ENCODE measurements around the gene IMP4.
"Not testable (repeated sequence)": the region's sequence is repeated elsewhere in the genome, so short reads cannot be mapped to it uniquely, and the experiment has no call there.

IMP4 gene

GRCh38 chr2:130342533-130343275 lies at the start of gene IMP4:
Gene IMP4, plus strand, starts transcription at chr2:130342897. Its CDS starts 36 bp downstream, at chr2:130342933.
- DNase-seq: peak; percentile 97

- DNase-seq: no peak
These were observed 42.3 kb upstream of the IMP4 start for GRCh38 chr2:130300258-130300969.

GRCh38 chr2:130300970-130301348 lies 41.7 kb upstream of the IMP4 start:
- no peak for DNase-seq

- DNase-seq: no peak
These were observed 40.4 kb upstream of the IMP4 start for GRCh38 chr2:130302164-130302886.

GRCh38 chr2:130303169-130303568 lies 39.5 kb upstream of the IMP4 start:
- no peak for DNase-seq

GRCh38 chr2:130304726-130305125 lies 38.0 kb upstream of the IMP4 start:
- DNase-seq: no peak

GRCh38 chr2:130307850-130308249 lies 34.8 kb upstream of the IMP4 start:
- no peak for DNase-seq

- no peak for DNase-seq
These were observed 31.8 kb upstream of the IMP4 start for GRCh38 chr2:130310881-130311280.

- DNase-seq: no peak
These were observed 28.8 kb upstream of the IMP4 start for GRCh38 chr2:130313812-130314334.

- no peak for DNase-seq
These were observed 28.3 kb upstream of the IMP4 start for GRCh38 chr2:130314377-130314776.

- no peak for DNase-seq
These were observed 26.1 kb upstream of the IMP4 start for GRCh38 chr2:130316596-130316995.

GRCh38 chr2:130318906-130319305 lies 23.8 kb upstream of the IMP4 start:
- DNase-seq: no peak

- DNase-seq: no peak
These were observed 23.2 kb upstream of the IMP4 start for GRCh38 chr2:130319536-130319935.

- DNase-seq: no peak
These were observed 14.8 kb upstream of the IMP4 start for GRCh38 chr2:130327703-130328527.

GRCh38 chr2:130328710-130329109 lies 14.0 kb upstream of the IMP4 start:
- no peak for DNase-seq

- peak; percentile 3 for DNase-seq
These were observed 10.2 kb upstream of the IMP4 start for GRCh38 chr2:130332271-130333073.

GRCh38 chr2:130333253-130333652 lies 9.4 kb upstream of the IMP4 start:
- not testable (repeated sequence) for DNase-seq

- DNase-seq: no peak
These were observed 8.7 kb upstream of the IMP4 start for GRCh38 chr2:130334026-130334425.

GRCh38 chr2:130335226-130335625 lies 7.5 kb upstream of the IMP4 start:
- DNase-seq: no peak

- no peak for DNase-seq
These were observed 6.4 kb upstream of the IMP4 start for GRCh38 chr2:130336150-130336876.
